H1 (cell line): ENCODE results near the gene AIM2. TPM values are rescaled to one million over a fixed set of nuclear protein-coding genes. Genes with fewer than 3 reads are reported as not detected.

Experiments
- CTCF ChIA-PET: fragments of 300-600 bp; sonication (Branson Sonifier 250); formaldehyde crosslinking; loops from one replicate; lab custom pipeline; 2021; ENCODE audit not compliant: partially characterized antibody; lab: Charles Lee
- POLR2A ChIA-PET: fragments of 300-600 bp; sonication (Branson Sonifier 250); formaldehyde crosslinking; loops from one replicate; lab custom pipeline; 2021; ENCODE audit warnings: inconsistent platforms; ENCODE audit not compliant: partially characterized antibody; lab: Charles Lee
- DNase-seq, 2 experiments: peaks; one replicate each; pipeline versions ENCODE4 v3.0.0 to v3.0.0-alpha.2; 2010 to 2022; ENCODE audit warnings: low spot score in 2 of 2, low read depth in 1 of 2, mixed read lengths in 1 of 2
- FAIRE-seq: peaks from 2 replicates; lab custom pipeline; 2011; peaks lifted over from hg19 to GRCh38; lab: Jason Lieb, UNC
- H2AFZ ChIP-seq: 2 replicates; pipeline ENCODE4 v1.8.1; 2012; ENCODE audit warnings: low read length, inconsistent platforms
- H2AK5ac ChIP-seq: 2 replicates; pipeline ENCODE4 v1.6.1; 2013; ENCODE audit warnings: low read depth, low read length
- H2BK120ac ChIP-seq: replicated peaks from 2 replicates; pipeline ENCODE3; 2013; ENCODE audit warnings: low read depth, low read length, inconsistent platforms
- H2BK12ac ChIP-seq: 2 replicates; pipeline ENCODE4 v1.6.1; 2013; ENCODE audit warnings: low read depth, low read length
- H2BK15ac ChIP-seq: 2 replicates; pipeline ENCODE4 v1.6.1; 2013; ENCODE audit warnings: low read length
- H2BK20ac ChIP-seq: 2 replicates; pipeline ENCODE4 v1.6.1; 2013; ENCODE audit warnings: low read length
- H2BK5ac ChIP-seq: 2 replicates; pipeline ENCODE4 v1.6.1; 2013; ENCODE audit warnings: low read depth, low read length
- H3K14ac ChIP-seq: 2 replicates; pipeline ENCODE4 v1.6.1; 2013; ENCODE audit warnings: inconsistent platforms; ENCODE audit not compliant: insufficient read length
- H3K18ac ChIP-seq: 2 replicates; pipeline ENCODE4 v1.6.1; 2013; ENCODE audit warnings: low read length; ENCODE audit errors: extremely low read depth
- H3K23ac ChIP-seq: 2 replicates; pipeline ENCODE4 v1.6.1; 2013; ENCODE audit warnings: inconsistent platforms; ENCODE audit not compliant: insufficient read length
- H3K23me2 ChIP-seq: 2 replicates; pipeline ENCODE4 v1.6.1; 2013; ENCODE audit warnings: low read depth, low read length
- H3K27ac ChIP-seq: 2 replicates; pipeline ENCODE4 v1.6.1; 2011; ENCODE audit warnings: low read depth, low read length, inconsistent platforms
- H3K27me3 ChIP-seq, 4 experiments: replicated peaks in 1 of 4; 1 replicate in 1 of 4; 2 replicates in 3 of 4; pipeline versions ENCODE4 v1.6.1 to v1.8.1; 2011 to 2013; ENCODE audit warnings: low read length in 3 of 4, mild to moderate bottlenecking in 3 of 4, inconsistent platforms in 2 of 4, mixed read lengths in 2 of 4, moderate library complexity in 1 of 4; ENCODE audit not compliant: control insufficient read depth in 3 of 4, insufficient read depth in 3 of 4; ENCODE audit errors: extremely low read depth in 1 of 4
- H3K36me3 ChIP-seq, 4 experiments: 2 replicates each; pipeline versions ENCODE4 v1.6.1 to v1.8.1; 2011 to 2013; ENCODE audit warnings: mild to moderate bottlenecking in 4 of 4, low read length in 3 of 4, moderate library complexity in 2 of 4, control low read depth in 1 of 4, inconsistent platforms in 1 of 4; ENCODE audit not compliant: insufficient read depth in 4 of 4, control insufficient read depth in 2 of 4
- H3K4ac ChIP-seq: replicated peaks from 2 replicates; pipeline ENCODE3; 2013; ENCODE audit warnings: low read length, low read depth, mixed read lengths, inconsistent platforms; ENCODE audit not compliant: insufficient read length
- H3K4me1 ChIP-seq, 4 experiments: replicated peaks in 1 of 4; 1 replicate in 1 of 4; 2 replicates in 3 of 4; pipeline versions ENCODE4 v1.6.1 to v1.8.1; 2011 to 2013; ENCODE audit warnings: low read length in 3 of 4, inconsistent platforms in 2 of 4, mixed read lengths in 1 of 4; ENCODE audit not compliant: insufficient read depth in 4 of 4, control insufficient read depth in 3 of 4
- H3K4me2 ChIP-seq, 2 experiments: 2 replicates each; pipeline versions ENCODE4 v1.6.1 to v1.8.1; 2011 to 2013; ENCODE audit warnings: low read depth in 2 of 2, low read length in 2 of 2, control low read depth in 1 of 2, inconsistent platforms in 1 of 2, mild to moderate bottlenecking in 1 of 2; ENCODE audit not compliant: insufficient read depth in 1 of 2
- H3K4me3 ChIP-seq, 4 experiments: fragments of 200-600, 300-600 bp in 1 of 4; sonication (generic), shearing (Covaris generic), sonication (Bioruptor Twin) in 1 of 4; 2 replicates each; pipeline versions ENCODE4 v1.5.1 to v1.8.1; 2011 to 2016; ENCODE audit warnings: low read length in 4 of 4, low read depth in 3 of 4, control low read depth in 2 of 4, inconsistent platforms in 2 of 4, mild to moderate bottlenecking in 2 of 4, mixed read lengths in 1 of 4, moderate library complexity in 1 of 4; ENCODE audit not compliant: insufficient read depth in 2 of 4; ENCODE audit errors: extremely low read depth in 1 of 4
- H3K56ac ChIP-seq: replicated peaks from 2 replicates; pipeline ENCODE3; 2013; ENCODE audit warnings: low read depth, mild to moderate bottlenecking, mixed read lengths, low read length, inconsistent platforms; ENCODE audit not compliant: insufficient read length
- H3K79me1 ChIP-seq: 2 replicates; pipeline ENCODE4 v1.6.1; 2013; ENCODE audit warnings: low read depth, low read length, control low read depth
- H3K79me2 ChIP-seq, 2 experiments: 2 replicates each; pipeline versions ENCODE4 v1.6.1 to v1.8.1; 2012 to 2013; ENCODE audit warnings: low read length in 2 of 2, mild to moderate bottlenecking in 2 of 2, inconsistent platforms in 1 of 2; ENCODE audit not compliant: insufficient read depth in 2 of 2, control insufficient read depth in 1 of 2
- H3K9ac ChIP-seq, 4 experiments: replicated peaks in 1 of 4; 1 replicate in 1 of 4; 2 replicates in 3 of 4; pipeline versions ENCODE4 v1.6.1 to v1.8.1; 2011 to 2013; ENCODE audit warnings: low read depth in 3 of 4, low read length in 3 of 4, control low read depth in 2 of 4, mild to moderate bottlenecking in 2 of 4, moderate library complexity in 2 of 4, inconsistent platforms in 1 of 4; ENCODE audit errors: extremely low read depth in 1 of 4
- H3K9me3 ChIP-seq, 2 experiments: 2 replicates each; pipeline versions ENCODE4 v1.6.1 to v1.8.1; 2012 to 2013; ENCODE audit warnings: mild to moderate bottlenecking in 2 of 2, moderate library complexity in 2 of 2, control low read depth in 1 of 2, inconsistent platforms in 1 of 2, low read depth in 1 of 2, low read length in 1 of 2, mixed read lengths in 1 of 2; ENCODE audit not compliant: insufficient read depth in 2 of 2
- H4K20me1 ChIP-seq, 2 experiments: replicated peaks in 1 of 2; 2 replicates each; pipeline versions ENCODE3 to v1.8.1; 2011 to 2013; ENCODE audit warnings: inconsistent platforms in 2 of 2, low read length in 2 of 2, mild to moderate bottlenecking in 1 of 2; ENCODE audit not compliant: insufficient read depth in 2 of 2, control insufficient read depth in 1 of 2
- H4K5ac ChIP-seq: 2 replicates; pipeline ENCODE4 v1.6.1; 2013; ENCODE audit warnings: low read length, low read depth, mixed read lengths, inconsistent platforms; ENCODE audit not compliant: insufficient read length
- H4K8ac ChIP-seq: 2 replicates; pipeline ENCODE4 v1.8.0; 2013; ENCODE audit warnings: mild to moderate bottlenecking, moderate library complexity, low read length, inconsistent platforms; ENCODE audit not compliant: insufficient read depth; ENCODE audit errors: extremely low read depth
- H4K91ac ChIP-seq: replicated peaks from 2 replicates; pipeline ENCODE3; 2013; ENCODE audit warnings: low read length, mixed read lengths, inconsistent platforms; ENCODE audit not compliant: insufficient read length
- BACH1 ChIP-seq: IDR thresholded peaks from 2 replicates; pipeline ENCODE4 v1.6.1; 2012; ENCODE audit warnings: low read length, improper control_type of control experiment
- EP300 ChIP-seq, 2 experiments: IDR thresholded peaks; 1 replicate in 1 of 2; 2 replicates in 1 of 2; pipeline ENCODE4 v1.6.1; 2011 to 2012; ENCODE audit warnings: low read depth in 2 of 2, low read length in 2 of 2, mild to moderate bottlenecking in 2 of 2, borderline replicate concordance in 1 of 2, inconsistent platforms in 1 of 2, moderate library complexity in 1 of 2
- KDM1A ChIP-seq: fragments of 200-600, 300-600 bp; sonication (generic); IDR thresholded peaks from 2 replicates; pipeline ENCODE4 v1.7.1; 2016; ENCODE audit warnings: mild to moderate bottlenecking, low read length, borderline replicate concordance
- NANOG ChIP-seq: IDR thresholded peaks from 2 replicates; pipeline ENCODE4 v1.6.1; 2011; ENCODE audit warnings: low read length, low read depth, mild to moderate bottlenecking, inconsistent platforms; ENCODE audit not compliant: insufficient read depth, poor library complexity, severe bottlenecking
- POLR2AphosphoS5 ChIP-seq: IDR thresholded peaks from 2 replicates; pipeline ENCODE4 v1.6.1; 2011; ENCODE audit warnings: low read depth, low read length
- SAP30 ChIP-seq: fragments of 300-600 bp; sonication (generic); IDR thresholded peaks from 2 replicates; pipeline ENCODE4 v1.7.1; 2012; ENCODE audit warnings: low read length, moderate library complexity, mild to moderate bottlenecking, inconsistent platforms; ENCODE audit not compliant: insufficient read depth, insufficient replicate concordance
- SP1 ChIP-seq: IDR thresholded peaks from 2 replicates; pipeline ENCODE4 v1.6.1; 2011; ENCODE audit warnings: low read depth, low read length
- SP4 ChIP-seq: IDR thresholded peaks from 2 replicates; pipeline ENCODE4 v1.6.1; 2012; ENCODE audit warnings: low read length, inconsistent platforms
- SUZ12 ChIP-seq: fragments of 200-600 bp; sonication (generic); IDR thresholded peaks from 2 replicates; pipeline ENCODE4 v1.6.1; 2012; ENCODE audit warnings: mild to moderate bottlenecking, inconsistent platforms, low read length, moderate library complexity, mixed read lengths
- TAF1 ChIP-seq: IDR thresholded peaks from 2 replicates; pipeline ENCODE4 v1.6.1; 2011; ENCODE audit warnings: mild to moderate bottlenecking, low read depth, low read length
- TAF7 ChIP-seq: optimal IDR thresholded peaks from 2 replicates; pipeline ENCODE3; 2011; ENCODE audit warnings: low read depth, mild to moderate bottlenecking, inconsistent platforms, low read length, moderate library complexity, borderline replicate concordance
- TEAD4 ChIP-seq: IDR thresholded peaks from 2 replicates; pipeline ENCODE4 v1.6.1; 2012; ENCODE audit warnings: low read depth, low read length, inconsistent platforms, mixed read lengths
- WGBS, 2 experiments: shearing (Covaris generic) in 1 of 2; methylation state at CpG; one replicate each; pipeline versions ENCODE4 v1.1.6 to v1.1.7; 2013 to 2015; ENCODE audit warnings: low lambda C conversion rate in 2 of 2, mixed read lengths in 2 of 2, inconsistent platforms in 1 of 2, low coverage in 1 of 2, missing lambda C conversion rate in 1 of 2; ENCODE audit not compliant: insufficient replicate concordance in 2 of 2, insufficient coverage in 1 of 2, insufficient read length in 1 of 2; ENCODE audit errors: extremely low coverage in 1 of 2, missing lambda C conversion rate in 1 of 2; 5-methylcytosine and 5-hydroxymethylcytosine counted together
- polyA plus RNA-seq, 7 experiments: library from polyadenylated mRNA; depleted of rRNA in 3 of 7; stranded (reverse) in 5 of 7; unstranded in 2 of 7; fragments of >200 nt in 5 of 7; fragments of 200-250 nt in 2 of 7; gene quantifications; 1 replicate in 5 of 7; 2 replicates in 1 of 7; 4 replicates in 1 of 7; pipeline versions ENCODE4 v1.2.1 to v1.2.3, GENCODE V29; 2011 to 2013; ENCODE audit warnings: missing spikeins in 2 of 7, mixed read lengths in 2 of 7
- total RNA-seq: library from RNA; stranded (reverse); fragmentation: NEBNext Ultra II Directional; extraction: Animal tissue kit (Norgen Biotek cat#: 25700); gene quantifications from 2 replicates; pipeline ENCODE4 v1.2.1, GENCODE V29; 2021

The AIM2 gene
- total and polyA plus RNA-seq, 2 of the 8 experiments (the other 6 are each of a cell fraction or from before 2014, with no cell fraction given): 0.21 to 2.1 TPM

- Histone ChIP-seq H4K91ac (no peak overlapping the region), H3K56ac (no peak overlapping the region), H3K27ac (no peak overlapping the region), H3K4me1 (peaks cover 0 to 6% (median 0%) of the 10 kb centered on the region in 4 experiments; a peak in 1 of 7 replicates), H4K5ac (no peak overlapping the region), H3K9ac (no peak overlapping the region), H3K9me3 (no peaks in the 10 kb centered on the region), H3K23ac (no peak overlapping the region), H2BK20ac (no peak overlapping the region), H3K23me2 (no peaks in the 10 kb centered on the region), H2BK5ac (no peak overlapping the region), H2AFZ (no peak overlapping the region), H3K4me3 (no peak overlapping the region), H3K79me2 (no peaks in the 10 kb centered on the region), H2AK5ac (no peak overlapping the region), H3K18ac (no peak overlapping the region), H3K36me3 (no peaks in the 10 kb centered on the region), H3K4me2 (no peak overlapping the region), H3K4ac (no peak overlapping the region), H2BK15ac (no peak overlapping the region), H2BK120ac (no peak overlapping the region), H3K79me1 (no peaks in the 10 kb centered on the region), H3K27me3 (no peaks in the 10 kb centered on the region), H4K8ac (no peak overlapping the region), H2BK12ac (no peak overlapping the region), H3K14ac (no peak overlapping the region), H4K20me1 (no peaks in the 10 kb centered on the region)
- ChIA-PET POLR2A (no interaction called here), CTCF (interaction anchor here (0.7 to 3.8 kb wide), 8 partner anchors 12 to 703 kb away, joined by 3 to 18 read pairs (median 3); no protein-coding TSS in a partner anchor)
- TF ChIP-seq NANOG: no peak
- TF ChIP-seq POLR2AphosphoS5: no peak
- TF ChIP-seq SUZ12: no peak
- TF ChIP-seq SP4: no peak
- TF ChIP-seq EP300 (IDR thresholded peaks at IDR 0.05; ENCODE audit: borderline replicate concordance in 1 of 2, low read depth in 2 of 2, low read length in 2 of 2): no peak
- no peak for TF ChIP-seq BACH1
- TF ChIP-seq TEAD4: no peak
- no peak for TF ChIP-seq TAF7
- TF ChIP-seq KDM1A: no peak
- no peak for TF ChIP-seq SP1
- no peak for TF ChIP-seq SAP30
- TF ChIP-seq TAF1: no peak
- no peak for FAIRE-seq
- WGBS, 2 experiments: 82% methylated on average over 6 of the region's 6 CpGs; no CpG with 5 or more reads in 1 of the 2 experiments
- DNase-seq: no peak
These were observed 8.6 kb downstream of the AIM2 start for GRCh38 chr1:159067699-159068621.
